GDM1 (cell line): ENCODE data around the gene ZMAT5.

Source experiments
- DNase-seq: peaks from one replicate; lab custom pipeline; 2025; lab: John Stamatoyannopoulos, UW

The ZMAT5 gene, protein sequence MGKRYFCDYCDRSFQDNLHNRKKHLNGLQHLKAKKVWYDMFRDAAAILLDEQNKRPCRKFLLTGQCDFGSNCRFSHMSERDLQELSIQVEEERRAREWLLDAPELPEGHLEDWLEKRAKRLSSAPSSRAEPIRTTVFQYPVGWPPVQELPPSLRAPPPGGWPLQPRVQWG

DNA sequence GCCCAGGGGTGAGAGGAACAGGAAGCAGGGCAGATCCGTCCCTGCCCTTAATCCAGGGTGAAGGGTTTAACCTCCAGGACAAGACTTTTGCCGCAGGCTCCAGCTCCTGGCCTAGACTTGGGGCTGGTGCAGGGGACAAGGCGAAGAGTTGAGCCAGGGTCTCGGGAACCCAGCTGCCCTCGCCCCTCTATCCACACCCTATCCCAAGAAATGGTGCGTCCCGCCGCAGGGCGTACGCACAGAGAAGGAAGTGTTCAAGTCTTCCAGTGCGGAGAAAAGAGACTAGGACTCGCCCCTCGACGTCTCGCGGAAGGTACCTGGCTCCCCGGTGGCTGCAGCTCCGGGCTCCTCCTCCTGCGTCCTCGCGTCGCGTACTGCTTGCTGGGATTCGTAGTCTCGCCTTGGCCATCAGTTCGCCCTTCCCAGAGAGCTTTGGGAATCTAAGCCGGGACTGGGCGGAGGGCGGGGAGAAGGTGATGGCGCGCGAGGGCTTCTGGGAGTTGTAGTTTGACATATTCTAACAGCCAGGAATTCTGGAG is at the start of gene ZMAT5:
TSS of gene ZMAT5 (minus strand) at position 376 of the 539 bp plus-strand sequence. CDS start 18,463 bp downstream, outside the sequence.
- DNase-seq: peak; percentile 95

DNA sequence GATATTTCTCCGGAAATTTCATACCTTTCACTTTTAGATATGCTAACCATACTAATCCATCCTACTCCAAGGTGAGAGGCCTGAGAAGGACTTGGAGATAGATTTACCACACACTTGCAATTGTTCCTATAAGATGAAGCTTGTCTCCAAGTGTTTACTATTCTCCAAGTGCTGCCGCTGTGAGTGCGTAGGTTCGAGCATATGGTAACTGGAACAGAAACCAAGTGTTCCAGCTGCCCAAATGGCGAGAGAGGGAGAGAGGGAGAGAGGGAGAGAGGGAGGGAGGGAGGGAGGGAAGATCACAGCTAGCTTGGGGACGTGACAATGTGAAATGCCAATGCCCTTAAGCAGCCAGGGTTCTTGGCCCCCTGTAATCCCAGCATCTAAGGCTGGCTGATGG is 49.7 kb upstream of the ZMAT5 start:
- no peak for DNase-seq

DNA sequence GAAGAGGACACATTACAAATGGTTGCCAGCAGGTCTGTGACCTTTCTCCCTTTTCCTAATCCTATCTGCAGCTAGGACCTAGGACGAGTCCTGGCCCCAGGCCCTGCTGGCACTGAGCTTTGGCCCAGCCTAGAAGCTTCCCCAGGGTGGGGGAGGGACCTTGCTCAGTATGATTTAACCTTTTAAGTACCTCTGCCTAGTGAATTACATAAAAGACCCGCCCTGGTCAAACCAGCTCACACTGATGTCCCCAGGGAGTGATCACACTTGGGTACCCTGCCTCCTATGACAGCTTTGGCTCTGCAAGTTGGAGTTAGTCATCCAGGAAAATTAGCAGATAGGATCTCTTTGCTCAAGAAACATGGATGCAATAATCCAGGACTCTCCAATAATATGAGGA is 49.3 kb upstream of the ZMAT5 start:
- DNase-seq: no peak

DNA sequence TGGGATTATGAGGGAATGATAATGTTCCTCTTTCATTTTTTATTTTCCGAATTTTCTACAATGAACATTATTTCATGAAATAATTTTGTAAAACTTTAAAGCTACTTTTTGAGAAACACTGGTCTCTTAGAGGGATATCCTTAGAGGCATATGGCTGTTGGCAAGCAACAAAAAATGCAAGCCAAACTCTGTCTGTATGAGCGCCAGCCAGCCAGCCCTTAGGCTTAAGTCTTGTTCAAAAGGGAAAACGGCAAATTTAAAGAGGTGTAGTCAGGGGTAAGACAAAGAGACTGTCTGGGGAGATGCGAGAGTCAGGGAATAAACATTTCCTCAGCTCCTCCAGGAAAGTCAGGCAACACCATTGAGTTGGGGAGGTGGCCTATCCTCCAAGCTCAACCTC is 48.8 kb upstream of the ZMAT5 start:
- DNase-seq: no peak

DNA sequence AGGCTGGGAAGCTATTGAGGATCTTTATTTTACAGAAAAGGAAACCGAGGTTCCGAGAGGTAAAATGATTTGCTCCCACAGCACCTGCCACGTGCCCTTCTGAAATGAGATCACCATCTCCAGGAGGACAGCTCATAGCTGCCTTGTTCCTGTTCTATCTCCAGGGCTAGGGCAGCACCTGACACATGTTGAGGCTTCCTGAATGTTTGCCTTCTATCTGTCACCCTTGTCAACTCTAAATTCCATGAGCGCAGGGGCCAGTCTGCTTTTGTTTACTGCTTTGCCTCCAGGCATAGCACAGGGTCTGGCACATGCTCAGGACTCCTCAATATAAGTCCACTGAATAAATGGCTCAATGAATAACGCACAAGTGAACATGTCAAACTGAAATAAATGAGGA is 47.2 kb upstream of the ZMAT5 start:
- DNase-seq: no peak

DNA sequence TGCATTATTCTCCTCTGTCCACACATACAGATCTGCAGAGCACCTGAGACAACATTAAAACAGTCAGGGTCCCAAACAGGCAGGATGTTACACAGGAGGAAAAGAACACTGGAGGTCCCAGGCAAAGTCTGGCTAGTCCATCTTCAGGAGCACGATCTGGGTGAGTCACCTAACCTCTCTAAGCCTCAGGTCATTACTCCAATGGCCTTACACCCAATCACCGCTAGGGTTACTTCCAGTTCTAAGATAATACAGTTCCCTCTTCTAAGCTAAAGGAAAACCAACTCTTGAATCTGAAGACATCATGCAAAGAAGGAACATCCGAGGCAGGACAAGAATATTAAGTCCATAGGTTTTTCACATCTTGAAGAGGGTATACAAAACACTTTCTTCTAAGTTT is 46.8 kb upstream of the ZMAT5 start:
- no peak for DNase-seq

DNA sequence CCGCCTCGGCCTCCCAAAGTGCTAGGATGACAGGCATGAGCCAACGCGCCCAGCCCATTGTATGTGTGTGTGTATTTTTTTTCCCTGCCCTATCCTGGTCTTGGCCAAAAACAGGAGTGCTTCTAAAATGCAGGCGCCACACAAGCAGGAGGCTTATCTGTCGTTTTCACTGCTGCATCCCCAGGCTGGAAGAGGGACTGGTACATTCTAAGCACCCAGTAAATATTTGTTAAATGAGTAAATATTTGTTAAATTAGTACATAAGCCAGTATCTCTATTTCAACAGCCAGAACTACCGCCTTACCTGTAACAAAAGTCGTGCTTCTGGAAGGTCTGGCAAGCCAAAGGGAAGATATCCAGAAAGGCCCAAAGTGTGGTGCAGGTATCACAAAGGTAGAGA is 46.3 kb upstream of the ZMAT5 start:
- DNase-seq: no peak

DNA sequence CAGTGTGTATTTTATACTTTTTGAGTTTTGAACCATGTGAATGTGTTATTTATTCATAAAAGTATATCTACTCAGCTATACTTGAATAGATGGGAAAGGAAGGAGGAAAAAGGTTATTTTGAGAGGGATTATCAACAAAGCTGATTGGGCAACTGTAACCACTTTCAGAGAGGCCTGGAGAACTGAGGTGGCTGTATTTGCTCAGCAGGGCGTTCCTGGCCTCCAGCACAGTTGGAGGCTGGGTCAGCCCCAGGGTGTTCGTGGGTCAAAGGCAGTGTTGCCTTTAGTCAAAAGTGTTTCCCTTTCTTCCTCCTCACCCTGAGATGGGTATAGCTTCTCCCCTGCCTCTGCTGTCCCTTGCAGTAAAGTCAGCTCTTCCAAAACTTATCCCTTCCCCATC is 44.6 kb upstream of the ZMAT5 start:
- no peak for DNase-seq

DNA sequence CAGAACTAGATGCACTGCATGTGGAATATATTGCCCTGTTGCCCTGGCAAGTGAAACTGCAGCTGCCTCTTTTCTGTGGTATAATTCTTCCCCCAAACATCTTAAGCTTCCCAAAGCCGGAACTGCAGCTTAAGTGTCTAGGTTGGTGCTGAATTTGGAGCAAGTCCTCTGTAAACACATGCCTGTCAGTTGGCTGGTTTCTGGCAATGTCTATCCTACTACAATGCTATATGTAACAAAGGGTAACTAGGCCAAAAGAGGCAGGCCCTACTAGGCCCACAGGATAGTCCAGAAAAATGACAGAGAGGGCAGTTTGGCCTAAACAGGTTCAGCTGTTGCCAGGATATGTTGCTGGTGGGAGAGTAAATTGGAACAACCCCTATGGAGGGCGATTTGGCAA is 43.4 kb upstream of the ZMAT5 start:
- DNase-seq: no peak

DNA sequence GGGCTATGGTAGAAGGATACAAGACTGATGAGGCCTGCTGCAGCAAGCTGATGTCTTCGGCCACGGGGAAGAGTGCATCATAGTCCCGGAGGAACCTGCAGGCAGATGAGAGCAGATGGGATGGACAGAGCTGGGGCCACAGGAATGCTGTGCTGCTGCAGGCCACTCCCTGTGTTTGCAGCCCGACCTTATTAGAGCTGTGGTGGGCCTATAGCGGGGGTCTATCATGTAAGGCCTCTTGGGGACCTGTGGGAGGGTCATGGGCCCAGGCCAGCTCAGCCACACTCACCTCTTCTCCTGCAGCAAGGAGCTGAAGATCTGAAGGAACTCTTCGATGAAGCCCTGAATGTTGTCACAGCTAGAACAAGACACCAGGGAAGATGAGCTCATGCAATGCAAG is 39.4 kb upstream of the ZMAT5 start:
- DNase-seq: no peak

DNA sequence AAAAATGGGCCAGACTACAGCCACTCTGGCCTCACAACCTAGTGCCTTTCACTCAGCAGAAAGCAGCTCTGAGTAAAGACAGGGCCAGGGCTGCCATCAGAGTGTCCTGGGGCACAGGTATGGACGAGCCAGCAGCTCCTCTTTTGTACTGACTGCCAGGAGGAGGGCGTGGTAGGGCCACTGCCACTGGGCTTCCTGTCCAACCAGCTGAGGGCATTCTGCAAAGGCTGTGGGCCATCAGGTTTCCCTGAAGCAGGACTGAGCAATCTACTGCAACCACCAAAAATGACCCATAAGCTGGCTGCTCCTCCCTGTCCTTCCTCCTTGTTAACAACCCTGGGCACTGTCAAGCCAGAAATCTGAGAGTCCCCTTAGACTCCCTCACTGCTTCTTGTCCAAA is 38.2 kb upstream of the ZMAT5 start:
- DNase-seq: no peak

DNA sequence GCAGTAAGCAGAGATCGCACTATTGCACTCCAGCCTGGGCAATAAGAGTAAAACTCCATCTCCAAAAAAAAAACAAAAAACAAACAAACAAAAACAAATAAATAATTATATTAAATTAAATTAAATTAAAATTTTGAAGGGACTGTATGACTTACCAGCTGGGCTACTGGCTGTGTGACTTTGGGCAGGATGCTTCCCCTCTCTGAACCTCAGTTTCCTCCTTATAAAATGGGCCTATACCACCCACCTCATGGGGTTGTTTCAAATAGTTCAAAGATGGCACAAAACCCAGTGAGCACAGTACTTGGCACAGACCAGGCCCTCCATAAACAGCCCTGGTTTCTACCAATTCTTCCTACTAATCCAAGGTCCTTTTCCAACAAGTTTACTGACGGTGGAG is 36.4 kb upstream of the ZMAT5 start:
- no peak for DNase-seq

DNA sequence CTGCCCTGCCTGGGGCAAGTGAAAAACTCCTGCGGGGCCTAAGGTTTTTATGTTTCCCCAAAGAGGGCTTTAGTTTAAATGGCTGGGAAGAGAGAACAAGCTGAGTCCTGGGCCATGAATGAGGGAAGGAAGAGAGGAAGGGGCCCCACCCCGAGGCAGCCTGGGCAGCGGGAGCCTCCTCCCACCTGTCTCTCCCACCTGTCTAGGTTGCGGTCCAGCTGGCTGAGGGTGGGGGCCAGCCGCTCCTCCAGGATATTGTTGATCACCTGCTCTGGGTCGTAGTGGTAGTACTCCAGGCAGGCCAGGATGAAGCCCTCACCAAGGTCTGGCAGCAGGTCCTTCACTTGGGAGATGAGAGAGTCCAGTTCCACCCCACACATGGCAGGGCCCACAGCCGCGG is 35.0 kb upstream of the ZMAT5 start:
- no peak for DNase-seq

DNA sequence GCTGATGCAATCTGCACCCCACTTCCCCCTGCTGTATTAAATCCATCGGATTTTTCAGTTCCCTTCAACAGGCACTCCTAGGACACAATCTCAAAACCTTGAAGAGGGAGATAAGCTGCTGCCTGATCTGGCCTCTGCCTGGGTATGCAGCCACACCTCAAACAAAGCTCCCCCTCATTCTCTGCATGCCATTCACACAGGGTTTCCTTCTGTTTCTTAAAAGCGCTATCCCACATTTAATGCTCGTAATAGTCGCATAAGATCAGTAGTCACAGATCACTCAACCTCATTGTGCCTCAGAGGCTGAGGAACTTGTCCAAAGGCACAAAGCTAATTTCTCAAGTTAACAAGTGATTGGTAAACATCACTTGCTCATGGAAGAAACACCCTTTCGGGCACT is 34.3 kb upstream of the ZMAT5 start:
- no peak for DNase-seq

DNA sequence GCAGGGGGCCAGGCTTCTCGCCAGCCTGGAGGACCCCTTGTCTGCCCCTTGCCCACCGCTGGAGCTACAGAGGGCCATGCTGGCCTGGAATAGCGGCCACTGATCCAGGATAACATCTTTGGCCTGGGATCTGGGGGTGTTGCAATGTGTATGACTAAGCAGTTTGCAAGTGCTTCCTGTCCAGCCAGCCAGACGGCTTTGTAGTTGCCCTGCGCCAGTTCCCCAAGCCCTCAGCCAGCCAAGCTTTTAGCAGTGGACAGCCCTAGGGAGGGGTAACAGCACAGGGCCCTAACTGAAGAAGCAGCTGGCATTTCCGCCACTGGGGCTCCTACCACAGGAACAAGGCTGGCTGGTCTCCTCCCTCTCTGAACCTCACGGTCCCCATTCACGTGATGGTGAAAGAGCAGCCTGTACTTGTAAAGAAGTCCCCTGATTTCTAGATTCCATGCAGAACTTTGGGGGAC is 32.4 kb upstream of the ZMAT5 start:
- DNase-seq: no peak

DNA sequence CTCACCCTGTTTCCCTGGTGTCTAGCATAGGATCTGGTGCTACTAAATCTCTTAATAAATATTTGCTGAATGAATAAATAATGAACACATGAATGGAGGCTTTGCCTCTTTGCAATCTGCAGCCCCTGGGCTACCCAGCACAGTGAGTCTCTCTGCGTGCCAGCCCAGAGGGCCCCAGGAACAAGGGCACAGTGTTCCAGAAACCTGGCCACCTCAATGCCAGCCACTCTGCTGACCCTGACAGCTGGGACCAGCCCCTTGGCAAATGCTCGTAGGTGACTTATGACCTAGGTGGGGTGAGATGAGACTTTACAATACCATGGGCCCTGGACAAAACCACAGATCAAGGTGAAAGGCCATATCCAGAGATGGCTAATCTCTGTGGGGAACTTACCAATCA is 32.0 kb upstream of the ZMAT5 start:
- DNase-seq: no peak

DNA sequence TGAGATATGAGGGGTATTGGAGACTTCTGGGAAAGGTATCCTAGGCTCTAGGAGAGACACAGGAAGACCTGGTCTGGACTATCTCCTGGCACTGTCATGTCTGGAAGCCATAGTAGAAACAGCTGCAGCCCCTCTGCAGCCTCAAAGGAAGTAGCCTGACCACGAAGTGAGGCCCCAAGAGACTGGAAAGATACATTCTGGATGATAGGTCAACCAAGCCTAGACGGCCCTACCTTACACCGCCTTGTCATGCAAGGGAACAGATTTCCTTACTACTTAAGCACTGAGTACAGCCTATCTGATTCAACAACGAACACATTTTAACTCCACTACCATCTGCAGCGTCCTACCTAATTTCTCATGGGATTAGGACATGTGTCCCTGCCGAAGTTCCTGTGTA is 31.5 kb upstream of the ZMAT5 start:
- DNase-seq: peak; percentile 8

DNA sequence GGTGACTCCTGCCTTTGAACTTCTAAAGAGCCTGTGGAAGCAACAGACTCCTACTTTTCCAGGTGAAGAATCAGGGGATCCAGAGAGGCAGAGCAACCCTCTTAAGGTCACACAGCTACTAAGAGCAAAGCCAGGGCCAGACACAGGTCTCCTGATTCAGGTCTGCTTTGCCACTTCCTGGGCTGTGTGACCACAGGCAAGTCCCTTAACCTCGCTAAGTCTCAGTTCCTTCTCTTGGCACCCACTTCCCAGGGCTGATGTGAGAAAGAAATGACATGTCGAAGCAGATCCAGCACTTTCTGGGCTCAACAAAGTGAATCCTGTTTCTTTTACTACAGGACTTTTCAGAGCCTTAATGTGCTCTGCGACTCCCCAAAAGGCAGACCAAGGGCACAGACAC is 30.5 kb upstream of the ZMAT5 start:
- DNase-seq: no peak

DNA sequence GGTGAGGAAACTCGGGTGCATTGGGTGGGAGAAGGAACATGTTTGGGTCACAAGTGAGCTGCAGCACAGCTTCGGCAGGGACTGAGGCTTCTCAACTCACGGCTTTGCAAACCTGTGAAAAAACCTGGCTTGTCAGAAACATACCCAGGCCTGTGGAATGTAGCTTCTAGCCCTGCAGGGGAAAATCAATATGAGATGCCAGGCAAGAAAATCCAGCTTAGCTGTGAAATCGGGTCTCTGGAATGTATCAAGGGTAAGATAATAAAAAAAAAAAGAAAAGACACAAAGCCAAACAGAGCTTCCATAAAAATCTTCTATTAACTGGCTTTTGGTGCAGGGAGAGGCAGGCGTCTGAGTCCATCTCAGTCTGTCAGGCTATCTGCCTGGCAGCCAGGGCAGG is 28.9 kb upstream of the ZMAT5 start:
- no peak for DNase-seq

DNA sequence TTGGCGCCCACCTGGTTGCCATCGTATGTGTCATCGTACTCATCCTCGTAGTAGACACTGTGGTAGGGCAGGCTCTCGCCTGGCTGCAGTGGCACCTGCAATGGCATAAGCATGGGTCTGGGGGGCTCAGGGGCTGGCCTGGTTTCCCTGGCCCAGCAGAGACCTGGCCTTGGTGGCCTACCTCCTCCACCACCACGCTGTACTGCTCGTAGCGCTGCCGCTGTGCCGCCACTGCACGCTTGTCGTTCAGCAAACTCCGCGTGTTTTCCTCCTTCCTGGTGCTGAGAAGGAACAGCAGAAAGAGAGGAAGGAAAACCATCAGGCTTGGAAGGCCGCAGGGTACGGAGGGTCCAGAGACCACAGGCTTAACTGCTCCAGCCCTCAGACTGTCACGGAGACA is 26.6 kb upstream of the ZMAT5 start:
- no peak for DNase-seq

DNA sequence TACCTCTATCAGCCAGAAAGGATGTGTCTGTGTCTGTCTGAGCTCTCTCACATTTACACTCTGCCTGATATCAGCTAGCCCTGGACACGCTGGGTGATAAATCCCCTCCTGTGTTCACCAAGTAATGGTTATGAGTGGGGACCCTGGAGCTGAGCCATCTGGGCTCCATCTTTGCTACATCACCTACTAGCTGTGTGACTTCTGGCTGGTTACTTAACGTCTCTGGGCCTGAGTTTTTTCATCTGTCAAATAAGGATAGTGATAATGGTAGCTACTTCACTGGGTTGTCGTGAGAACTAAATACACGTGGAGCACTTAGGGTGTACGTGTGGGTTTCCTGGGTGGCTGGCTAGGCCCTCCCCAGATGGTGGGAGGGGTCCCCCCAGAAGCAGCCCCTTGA is 23.3 kb upstream of the ZMAT5 start:
- no peak for DNase-seq

DNA sequence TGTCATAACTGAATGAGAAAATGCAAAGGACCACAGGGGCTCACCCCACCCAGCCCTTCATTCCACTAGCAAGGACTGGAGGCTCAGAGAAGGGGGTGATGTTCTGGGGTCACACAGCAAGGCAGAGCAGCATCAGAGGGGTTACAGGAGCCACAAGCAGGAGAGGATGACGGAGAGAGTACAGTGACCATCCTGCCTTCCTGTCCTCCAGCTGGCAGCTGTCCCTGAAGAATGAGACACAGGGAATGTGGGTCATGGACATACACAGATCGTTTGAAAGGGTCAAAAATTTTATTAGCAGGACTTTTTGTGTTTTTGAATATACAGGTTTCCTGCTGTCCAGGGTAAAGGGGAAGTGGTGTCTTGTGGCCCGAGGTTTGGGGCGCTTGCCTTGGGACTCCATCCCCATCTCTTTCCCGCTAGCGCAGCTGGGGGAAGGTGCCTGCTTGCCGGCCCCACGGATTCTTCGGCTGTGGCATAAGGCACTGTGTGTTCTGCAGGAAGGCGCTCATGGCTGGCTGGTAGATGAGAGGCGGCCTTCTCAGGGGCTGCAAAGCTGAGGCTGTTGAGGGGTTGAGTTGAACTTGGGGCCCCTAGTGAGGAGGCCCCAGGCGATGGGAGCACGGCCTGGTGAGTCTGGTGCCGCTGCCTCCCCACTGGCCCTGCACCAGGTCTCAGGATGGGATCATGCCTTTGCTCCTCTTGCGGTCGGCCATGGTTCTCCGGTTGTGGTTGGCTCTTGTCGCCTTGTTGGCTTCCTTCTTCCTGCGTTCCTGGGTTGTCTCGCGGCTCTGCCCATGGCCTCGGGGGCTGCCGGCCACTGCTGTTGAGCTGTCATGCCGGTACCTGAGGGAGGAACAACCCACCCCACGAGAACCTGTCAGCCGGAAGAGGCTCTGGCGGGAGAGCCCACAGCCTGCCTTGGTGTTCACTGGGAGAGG is 21.8 kb upstream of the ZMAT5 start:
- no peak for DNase-seq

DNA sequence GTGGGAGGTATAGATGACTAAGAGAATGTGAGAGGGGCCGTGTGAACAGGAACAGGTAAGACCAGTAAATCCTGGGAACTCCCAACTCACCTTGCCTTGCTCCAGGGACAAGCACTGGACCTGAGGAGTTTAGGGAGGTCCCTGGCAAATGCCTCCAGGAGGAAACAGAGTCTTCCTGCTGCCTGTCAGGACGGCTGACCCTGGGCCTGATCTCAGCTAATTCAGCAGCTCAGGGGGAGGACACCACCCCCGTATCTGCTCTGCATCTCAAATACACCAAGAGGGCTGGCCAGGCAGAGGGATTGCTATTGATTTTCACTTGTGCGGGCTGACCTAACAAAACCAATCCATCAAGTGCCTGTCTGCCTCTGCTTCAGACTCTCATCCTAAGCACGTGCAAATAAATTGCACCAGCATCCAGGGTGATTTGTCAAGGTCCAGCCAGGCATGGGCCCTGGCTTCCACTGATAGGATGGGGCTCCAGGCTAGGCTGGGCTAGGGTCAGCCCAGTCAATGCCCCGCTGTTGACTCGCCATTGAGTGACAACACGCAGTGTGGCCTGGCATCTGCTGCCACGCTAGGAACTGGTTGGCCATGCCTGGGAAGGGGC is 20.7 kb upstream of the ZMAT5 start:
- DNase-seq: no peak
